Measurements from ENCODE around the gene NLRX1.

Gene NLRX1

DNA sequence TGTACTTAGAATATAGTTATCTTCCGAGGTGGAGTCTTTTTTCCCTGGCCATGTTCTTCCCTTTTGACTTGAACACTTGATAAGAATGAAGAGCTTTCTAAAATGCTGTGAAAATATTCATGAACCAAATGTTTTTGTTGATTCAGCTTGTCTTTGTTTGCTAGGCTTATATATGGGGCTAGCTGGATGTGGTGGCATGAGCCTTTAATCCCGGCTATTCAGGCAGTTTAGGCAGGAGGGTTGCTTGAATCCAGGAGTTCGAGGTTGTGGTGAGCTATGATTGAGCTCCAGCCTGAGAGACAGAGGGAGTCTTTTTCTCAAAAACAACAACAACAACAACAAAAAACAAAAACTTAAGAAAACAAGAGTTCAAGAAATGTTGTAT lies 60.8 kb downstream of the NLRX1 start:
- TF ChIP-seq, protein P1, sequence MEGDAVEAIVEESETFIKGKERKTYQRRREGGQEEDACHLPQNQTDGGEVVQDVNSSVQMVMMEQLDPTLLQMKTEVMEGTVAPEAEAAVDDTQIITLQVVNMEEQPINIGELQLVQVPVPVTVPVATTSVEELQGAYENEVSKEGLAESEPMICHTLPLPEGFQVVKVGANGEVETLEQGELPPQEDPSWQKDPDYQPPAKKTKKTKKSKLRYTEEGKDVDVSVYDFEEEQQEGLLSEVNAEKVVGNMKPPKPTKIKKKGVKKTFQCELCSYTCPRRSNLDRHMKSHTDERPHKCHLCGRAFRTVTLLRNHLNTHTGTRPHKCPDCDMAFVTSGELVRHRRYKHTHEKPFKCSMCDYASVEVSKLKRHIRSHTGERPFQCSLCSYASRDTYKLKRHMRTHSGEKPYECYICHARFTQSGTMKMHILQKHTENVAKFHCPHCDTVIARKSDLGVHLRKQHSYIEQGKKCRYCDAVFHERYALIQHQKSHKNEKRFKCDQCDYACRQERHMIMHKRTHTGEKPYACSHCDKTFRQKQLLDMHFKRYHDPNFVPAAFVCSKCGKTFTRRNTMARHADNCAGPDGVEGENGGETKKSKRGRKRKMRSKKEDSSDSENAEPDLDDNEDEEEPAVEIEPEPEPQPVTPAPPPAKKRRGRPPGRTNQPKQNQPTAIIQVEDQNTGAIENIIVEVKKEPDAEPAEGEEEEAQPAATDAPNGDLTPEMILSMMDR (IDR thresholded peaks at IDR 0.05): no peak
- intact Hi-C loops (cut with DNase I; ENCODE audit: low total_unique reads): no loop called here

GRCh38 chr11:119229741-119230140 lies 61.2 kb downstream of the NLRX1 start:
- H3K27me3 ChIP-seq: no peaks in the 10 kb centered on the region
- no peak overlapping the region for H3K27ac ChIP-seq
- H3K4me3 ChIP-seq: no peak overlapping the region
- H3K9me3 ChIP-seq: no peaks in the 10 kb centered on the region
- DNase-seq: no peak
- TF ChIP-seq, protein P1 (IDR thresholded peaks at IDR 0.05): no peak
- intact Hi-C loops (cut with DNase I; ENCODE audit: low total_unique reads): no loop called here
- H3K4me1 ChIP-seq: peaks cover 0 to 12% (median 0%) of the 10 kb centered on the region in 4 donors
- peaks cover 0 to 21% (median 11%) of the 10 kb centered on the region in 3 donors for H3K36me3 ChIP-seq

More for the DNA sequence above, 60.8 kb downstream of the NLRX1 start:
- no peaks in the 10 kb centered on the region for H3K27me3 ChIP-seq
- no peak overlapping the region for H3K27ac ChIP-seq
- H3K9me3 ChIP-seq: no peaks in the 10 kb centered on the region
- peaks cover 0 to 15% (median 0%) of the 10 kb centered on the region in 4 donors for H3K4me1 ChIP-seq
- peaks cover 0 to 21% (median 11%) of the 10 kb centered on the region in 3 donors for H3K36me3 ChIP-seq
- DNase-seq: no peak
- H3K4me3 ChIP-seq: no peak overlapping the region
